Measurements from ENCODE around the gene KCNA2.

DNA sequence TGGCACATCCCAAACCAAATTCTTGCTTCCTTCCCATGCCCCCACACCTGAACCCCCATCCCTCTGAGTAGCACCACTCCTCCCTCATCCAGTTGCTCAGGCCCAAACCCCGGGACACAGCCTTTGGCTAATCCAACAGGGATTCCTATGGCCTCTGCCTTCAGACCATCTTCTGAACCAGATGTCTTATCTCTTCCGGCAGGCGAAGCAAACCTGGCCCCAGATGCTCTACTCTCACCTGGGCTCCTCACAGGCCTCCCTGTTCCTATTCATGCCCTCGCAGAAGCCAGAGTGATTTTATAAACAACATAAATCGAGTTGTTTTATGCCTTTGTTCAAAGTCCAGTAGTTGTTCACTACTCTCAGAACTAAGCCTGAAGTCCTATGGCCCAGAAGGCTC, 12.5 kb upstream of the KCNA2 start:
- TF ChIP-seq, protein P1, sequence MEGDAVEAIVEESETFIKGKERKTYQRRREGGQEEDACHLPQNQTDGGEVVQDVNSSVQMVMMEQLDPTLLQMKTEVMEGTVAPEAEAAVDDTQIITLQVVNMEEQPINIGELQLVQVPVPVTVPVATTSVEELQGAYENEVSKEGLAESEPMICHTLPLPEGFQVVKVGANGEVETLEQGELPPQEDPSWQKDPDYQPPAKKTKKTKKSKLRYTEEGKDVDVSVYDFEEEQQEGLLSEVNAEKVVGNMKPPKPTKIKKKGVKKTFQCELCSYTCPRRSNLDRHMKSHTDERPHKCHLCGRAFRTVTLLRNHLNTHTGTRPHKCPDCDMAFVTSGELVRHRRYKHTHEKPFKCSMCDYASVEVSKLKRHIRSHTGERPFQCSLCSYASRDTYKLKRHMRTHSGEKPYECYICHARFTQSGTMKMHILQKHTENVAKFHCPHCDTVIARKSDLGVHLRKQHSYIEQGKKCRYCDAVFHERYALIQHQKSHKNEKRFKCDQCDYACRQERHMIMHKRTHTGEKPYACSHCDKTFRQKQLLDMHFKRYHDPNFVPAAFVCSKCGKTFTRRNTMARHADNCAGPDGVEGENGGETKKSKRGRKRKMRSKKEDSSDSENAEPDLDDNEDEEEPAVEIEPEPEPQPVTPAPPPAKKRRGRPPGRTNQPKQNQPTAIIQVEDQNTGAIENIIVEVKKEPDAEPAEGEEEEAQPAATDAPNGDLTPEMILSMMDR (IDR thresholded peaks at IDR 0.05; ENCODE audit: borderline replicate concordance, extremely low read depth, low read length, poor library complexity, severe bottlenecking) = no peak
- TF ChIP-seq EZH2 (IDR thresholded peaks at IDR 0.05; ENCODE audit: borderline replicate concordance, low read depth, low read length, severe bottlenecking) = no peak

Measured in DND-41 (cell line).